AG04450 (cell line): ENCODE results near the gene GJA4. TPM values are rescaled to one million over a fixed set of nuclear protein-coding genes. Genes with fewer than 3 reads are reported as not detected.

Experiments
- CTCF ChIA-PET: fragments of 300-600, 350-600 bp; formaldehyde crosslinking; extraction: SDS; loops from one replicate; lab custom pipeline; 2022; ENCODE audit warnings: antibody characterized with exemption, inconsistent platforms; lab: Charles Lee
- POLR2A ChIA-PET: fragments of 350-600 bp; formaldehyde crosslinking; extraction: SDS; loops from one replicate; lab custom pipeline; 2021; ENCODE audit warnings: antibody characterized with exemption, inconsistent platforms; lab: Yijun Ruan, JAX
- DNase-seq: peaks from one replicate; pipeline ENCODE4 v3.0.0-alpha.2; 2011; ENCODE audit warnings: low read depth, low spot score
- H3K27ac ChIP-seq: one replicate; pipeline ENCODE4 v1.5.1; 2012; ENCODE audit warnings: low read depth, low read length, control low read depth
- H3K27me3 ChIP-seq: one replicate; pipeline ENCODE4 v1.6.0; 2012; ENCODE audit warnings: low read length; ENCODE audit not compliant: control insufficient read depth, insufficient read depth
- H3K4me3 ChIP-seq: 2 replicates; pipeline ENCODE4 v1.5.1; 2011; ENCODE audit warnings: mild to moderate bottlenecking, low read depth, low read length, control low read depth
- H3K9me3 ChIP-seq: 2 replicates; pipeline ENCODE4 v1.5.1; 2012; ENCODE audit warnings: low read length; ENCODE audit not compliant: control insufficient read depth, insufficient read depth
- CTCF ChIP-seq: IDR thresholded peaks from 2 replicates; pipeline ENCODE4 v1.5.1; 2011; ENCODE audit warnings: low read depth, low read length, control low read depth, inconsistent platforms
- polyA plus RNA-seq: library from polyadenylated mRNA; depleted of rRNA; stranded (reverse); fragments of >200 nt; gene quantifications from 2 replicates; pipeline ENCODE4 v1.2.3, GENCODE V29; 2011

The GJA4 gene
- polyA plus RNA-seq, 1 experiment, result not detected

GRCh38 chr1:34774957-34775356 lies 17.8 kb upstream of the GJA4 start:
- CTCF ChIA-PET, result no interaction called here

GRCh38 chr1:34776911-34777310 lies 15.9 kb upstream of the GJA4 start:
- Histone ChIP-seq H3K9me3 (no peaks in the 10 kb centered on the region; the same call in 1 of the 2 replicates), H3K4me3 (no peak overlapping the region), H3K27ac (no peak overlapping the region), H3K27me3 (peaks cover 32% of the 10 kb centered on the region)
- ChIA-PET POLR2A (no interaction called here), CTCF (interaction anchor here (1.4 kb wide), 1 partner anchor 34 kb away, joined by 5 read pairs; no protein-coding TSS in a partner anchor)
- DNase-seq, result no peak
- TF ChIP-seq CTCF, result no peak

More at GRCh38 chr1:34774957-34775356, 17.8 kb upstream of the GJA4 start:
- no peak for TF ChIP-seq CTCF
- Histone ChIP-seq H3K27me3 (peaks cover 12% of the 10 kb centered on the region), H3K4me3 (no peak overlapping the region), H3K9me3 (no peaks in the 10 kb centered on the region), H3K27ac (no peak overlapping the region)
- no peak for DNase-seq
- POLR2A ChIA-PET, result no interaction called here

GRCh38 chr1:34777519-34778321 lies 15.1 kb upstream of the GJA4 start:
- no peak for DNase-seq
- ChIA-PET POLR2A (no interaction called here), CTCF (interaction anchor here (0.6 to 2.3 kb wide), 2 partner anchors 34 to 75 kb away, joined by 3 to 7 read pairs; no protein-coding TSS in a partner anchor)
- H3K4me3 ChIP-seq, result no peak overlapping the region
- no peaks in the 10 kb centered on the region; the same call in 1 of the 2 replicates for H3K9me3 ChIP-seq
- peaks cover 40% of the 10 kb centered on the region for H3K27me3 ChIP-seq
- no peak for TF ChIP-seq CTCF
- H3K27ac ChIP-seq, result no peak overlapping the region

- no peak overlapping the region for H3K27ac ChIP-seq
- TF ChIP-seq CTCF, result no peak
- ChIA-PET CTCF (interaction anchor here (2.3 kb wide), 1 partner anchor 74 kb away, joined by 7 read pairs; no protein-coding TSS in a partner anchor), POLR2A (no interaction called here)
- H3K4me3 ChIP-seq, result no peak overlapping the region
- H3K27me3 ChIP-seq, result peaks cover 42% of the 10 kb centered on the region
- no peaks in the 10 kb centered on the region; the same call in 1 of the 2 replicates for H3K9me3 ChIP-seq
- no peak for DNase-seq
Measured at GRCh38 chr1:34778381-34778780, 14.4 kb upstream of the GJA4 start.

- Histone ChIP-seq H3K27ac (no peak overlapping the region), H3K27me3 (peaks cover 42% of the 10 kb centered on the region), H3K9me3 (no peaks in the 10 kb centered on the region; the same call in 1 of the 2 replicates), H3K4me3 (no peak overlapping the region)
- ChIA-PET POLR2A (no interaction called here), CTCF (interaction anchor here (0.5 to 2.3 kb wide), 3 partner anchors 21 to 88 kb away, joined by 3 to 7 read pairs (median 4); no protein-coding TSS in a partner anchor)
- TF ChIP-seq CTCF, result no peak
- no peak for DNase-seq
Measured at GRCh38 chr1:34779005-34779404, 13.8 kb upstream of the GJA4 start.
